Neural cell (in vitro differentiated cells): Measurements from ENCODE around the gene SLC15A4. TPM values are rescaled to one million over a fixed set of nuclear protein-coding genes. Genes with fewer than 3 reads are reported as not detected.

Experiments used
- H2AFZ ChIP-seq: fragments of 200-600, 300-800 bp; sonication (generic), shearing (Covaris generic); 2 replicates; pipeline ENCODE4 v1.6.0; 2014; ENCODE audit warnings: low read depth, mild to moderate bottlenecking, antibody characterized with exemption, low read length, moderate library complexity
- H3F3A ChIP-seq: fragments of 200-600 bp; shearing (Covaris generic); 2 replicates; pipeline ENCODE4 v1.6.1; 2016; ENCODE audit warnings: mild to moderate bottlenecking, moderate library complexity, mixed read lengths, antibody characterized with exemption, low read length; ENCODE audit not compliant: insufficient read depth, poor library complexity, severe bottlenecking
- H3K27ac ChIP-seq: fragments of 200-600, 300-800 bp; sonication (generic), shearing (Covaris generic); 2 replicates; pipeline ENCODE4 v1.5.1; 2014; ENCODE audit warnings: mild to moderate bottlenecking, low read length, moderate library complexity
- H3K27me3 ChIP-seq: fragments of 300-800, 200-600 bp; sonication (generic), shearing (Covaris generic); 2 replicates; pipeline ENCODE4 v1.6.0; 2014; ENCODE audit warnings: mild to moderate bottlenecking, low read depth, low read length, moderate library complexity; ENCODE audit not compliant: insufficient read depth
- H3K36me3 ChIP-seq: fragments of 300-800, 200-600 bp; sonication (generic), shearing (Covaris generic); 2 replicates; pipeline ENCODE4 v1.5.1; 2014; ENCODE audit warnings: mild to moderate bottlenecking, antibody characterized with exemption, low read length, moderate library complexity; ENCODE audit not compliant: insufficient read depth
- H3K4me2 ChIP-seq: fragments of 300-800, 200-600 bp; sonication (generic), shearing (Covaris generic); 2 replicates; pipeline ENCODE4 v1.6.0; 2014; ENCODE audit warnings: mild to moderate bottlenecking, low read length
- H3K4me3 ChIP-seq: fragments of 300-800, 200-600 bp; sonication (generic), shearing (Covaris generic); 2 replicates; pipeline ENCODE4 v1.5.1; 2014; ENCODE audit warnings: mild to moderate bottlenecking, low read length, moderate library complexity
- H3K79me2 ChIP-seq: fragments of 200-600 bp; shearing (Covaris generic); replicated peaks from 2 replicates; pipeline ENCODE4 v1.6.0; 2014; ENCODE audit warnings: mild to moderate bottlenecking, low read length, moderate library complexity; ENCODE audit not compliant: insufficient read depth
- H3K9ac ChIP-seq: fragments of 300-800, 200-600 bp; sonication (generic), shearing (Covaris generic); 2 replicates; pipeline ENCODE4 v1.6.1; 2016; ENCODE audit warnings: mild to moderate bottlenecking, low read length, mixed read lengths
- H3K9me2 ChIP-seq: fragments of 200-600 bp; shearing (Covaris generic); 2 replicates; pipeline ENCODE4 v1.6.1; 2016; ENCODE audit warnings: mild to moderate bottlenecking, low read length, mixed read lengths; ENCODE audit not compliant: insufficient read depth
- H3K9me3 ChIP-seq: fragments of 200-600, 300-800 bp; sonication (generic), shearing (Covaris generic); 2 replicates; pipeline ENCODE4 v1.6.1; 2016; ENCODE audit warnings: mild to moderate bottlenecking, mixed run types, low read length, moderate library complexity, mixed read lengths
- H4K20me1 ChIP-seq: fragments of 200-600 bp; shearing (Covaris generic); 2 replicates; pipeline ENCODE4 v1.6.1; 2016; ENCODE audit warnings: mild to moderate bottlenecking, mixed run types; ENCODE audit not compliant: insufficient read depth
- EP300 ChIP-seq: fragments of 450-650 bp; conservative IDR thresholded peaks from 2 replicates; pipeline ENCODE4 v1.6.1; 2014; ENCODE audit warnings: antibody characterized with exemption, mild to moderate bottlenecking, moderate library complexity; ENCODE audit not compliant: poor library complexity, severe bottlenecking
- EZH2 ChIP-seq: fragments of 200-600, 300-800 bp; shearing (Covaris generic), sonication (generic); IDR thresholded peaks from 2 replicates; pipeline ENCODE4 v1.6.1; 2014; ENCODE audit warnings: antibody characterized with exemption, low read length, borderline replicate concordance, mild to moderate bottlenecking; ENCODE audit not compliant: insufficient read depth, poor library complexity, severe bottlenecking
- MXI1 ChIP-seq: fragments of 450-650 bp; conservative IDR thresholded peaks from 2 replicates; pipeline ENCODE4 v1.6.1; 2014; ENCODE audit warnings: antibody characterized with exemption, mild to moderate bottlenecking; ENCODE audit not compliant: poor library complexity, severe bottlenecking
- POLR2AphosphoS5 ChIP-seq: IDR thresholded peaks from 2 replicates; pipeline ENCODE4 v1.6.1; 2012
- RAD21 ChIP-seq: fragments of 450-650 bp; conservative IDR thresholded peaks from 2 replicates; pipeline ENCODE4 v1.6.1; 2014; ENCODE audit warnings: antibody characterized with exemption, mild to moderate bottlenecking, moderate library complexity
- SMC3 ChIP-seq: fragments of 450-650 bp; conservative IDR thresholded peaks from 2 replicates; pipeline ENCODE4 v1.6.1; 2014; ENCODE audit warnings: antibody characterized with exemption, mild to moderate bottlenecking, moderate library complexity; ENCODE audit not compliant: poor library complexity
- TAF1 ChIP-seq: IDR thresholded peaks from 2 replicates; pipeline ENCODE4 v1.6.1; 2012; ENCODE audit warnings: low read depth
- polyA plus RNA-seq: library from polyadenylated mRNA; depleted of rRNA; stranded (reverse); fragments of >200 nt; gene quantifications from 2 replicates; pipeline ENCODE4 v1.2.3, GENCODE V29; 2014
- TF ChIP-seq, protein P1 (sequence below): fragments of 450-650 bp; IDR thresholded peaks from 2 replicates; pipeline ENCODE4 v1.5.1; 2014; ENCODE audit warnings: antibody characterized with exemption, mild to moderate bottlenecking, moderate library complexity; ENCODE audit not compliant: poor library complexity, severe bottlenecking

Gene SLC15A4
- polyA plus RNA-seq, 1 donor from 2014 or later, result 34.7 TPM

DNA sequence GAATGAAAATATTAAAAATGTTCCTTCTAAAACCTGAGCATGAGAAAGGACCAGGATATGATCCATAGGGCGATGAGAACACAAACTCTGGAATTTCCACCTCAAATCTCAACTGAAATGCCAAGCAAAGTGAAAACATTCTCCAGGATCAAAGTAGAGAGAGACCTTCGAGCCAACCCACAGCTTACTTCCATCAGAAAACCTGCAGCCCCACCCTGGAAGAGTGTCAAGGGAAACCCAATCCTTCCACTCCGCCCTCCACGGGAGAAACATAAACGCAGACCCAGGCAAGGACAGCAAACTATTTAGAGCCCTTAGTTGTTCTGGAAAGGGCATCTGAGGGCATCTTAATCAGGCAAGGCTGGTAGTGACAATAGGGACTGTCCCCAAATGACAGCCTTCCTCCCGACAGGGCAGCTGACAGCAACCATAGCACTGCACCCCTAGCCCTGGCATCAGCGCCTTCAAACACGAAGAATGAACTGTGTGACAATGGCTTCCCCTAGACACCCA is 21.8 kb downstream of the SLC15A4 start:
- no peak overlapping the region for H3K9ac ChIP-seq
- H3K79me2 ChIP-seq, result peaks cover 4% of the 10 kb centered on the region
- H3K36me3 ChIP-seq, result peaks cover 12% of the 10 kb centered on the region
- H3K27ac ChIP-seq, result no peak overlapping the region
- H4K20me1 ChIP-seq, result no peaks in the 10 kb centered on the region
- no peaks in the 10 kb centered on the region for H3F3A ChIP-seq
- no peak overlapping the region for H3K4me2 ChIP-seq
- no peaks in the 10 kb centered on the region for H3K27me3 ChIP-seq
- H3K9me3 ChIP-seq, result no peaks in the 10 kb centered on the region
- H3K9me2 ChIP-seq, result no peaks in the 10 kb centered on the region
- no peak for TF ChIP-seq EZH2
- H2AFZ ChIP-seq, result no peak overlapping the region
- H3K4me3 ChIP-seq, result no peak overlapping the region

DNA sequence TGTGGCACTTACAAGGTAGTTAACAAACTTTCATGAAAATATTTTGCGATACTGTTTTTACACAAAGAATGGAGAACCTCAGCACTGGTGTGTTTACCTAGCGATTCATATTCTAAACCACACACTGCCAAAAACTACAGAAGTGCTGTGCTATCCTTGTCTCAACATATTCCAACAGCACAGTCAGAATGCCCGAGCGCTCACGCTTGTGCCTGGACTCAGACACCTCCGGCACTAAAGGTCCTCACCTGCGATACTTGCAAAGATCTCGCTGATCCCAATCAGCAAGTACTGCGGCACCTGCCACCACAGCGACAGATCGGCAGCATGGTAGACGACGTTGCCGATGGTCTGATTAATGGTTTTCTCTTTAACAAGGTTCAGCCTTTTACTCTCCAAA is 23.2 kb downstream of the SLC15A4 start:
- peaks cover 16% of the 10 kb centered on the region for H3K36me3 ChIP-seq
- H3K9me3 ChIP-seq, result no peaks in the 10 kb centered on the region
- no peaks in the 10 kb centered on the region for H4K20me1 ChIP-seq

DNA sequence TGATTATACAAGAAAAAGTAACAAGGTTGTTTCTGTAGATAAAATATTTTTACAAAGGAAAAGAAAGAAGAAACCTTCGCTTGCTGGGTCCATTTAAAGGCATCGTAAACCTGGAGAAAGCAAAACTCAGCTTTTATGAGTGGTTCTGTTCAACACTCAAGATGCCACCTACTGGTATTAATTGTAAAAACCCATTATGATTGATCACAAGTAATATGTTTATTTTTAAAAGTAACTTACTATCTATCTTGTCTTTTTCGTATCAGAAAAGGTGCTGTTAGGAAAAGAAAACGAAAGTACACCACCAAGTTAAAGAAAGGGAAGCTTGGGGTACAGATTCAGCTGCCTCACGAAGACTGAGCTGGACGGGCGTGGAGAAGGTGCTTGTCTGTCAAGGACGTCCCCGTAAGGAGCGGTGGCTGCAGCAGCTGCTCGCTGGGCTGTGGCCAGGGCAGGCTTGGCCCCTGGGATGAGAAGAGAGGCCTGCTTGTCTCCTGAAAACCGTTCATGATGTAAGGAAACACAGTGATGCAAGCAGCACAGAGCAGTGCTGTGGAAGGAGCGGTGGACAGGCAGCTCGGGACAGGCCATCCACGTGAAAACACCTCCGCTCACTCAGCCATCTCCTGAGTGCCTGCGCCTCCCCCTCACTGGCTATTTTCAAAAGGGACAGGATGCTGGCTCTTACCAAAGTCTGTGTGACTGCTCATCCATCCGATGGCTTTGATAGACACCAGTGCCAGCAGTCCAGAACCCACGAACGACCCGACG is 25.0 kb downstream of the SLC15A4 start:
- TF ChIP-seq RAD21 (peak; percentile 61), TAF1 (no peak), EP300 (no peak), SMC3 (peak; percentile 68)
- TF ChIP-seq, protein P1, sequence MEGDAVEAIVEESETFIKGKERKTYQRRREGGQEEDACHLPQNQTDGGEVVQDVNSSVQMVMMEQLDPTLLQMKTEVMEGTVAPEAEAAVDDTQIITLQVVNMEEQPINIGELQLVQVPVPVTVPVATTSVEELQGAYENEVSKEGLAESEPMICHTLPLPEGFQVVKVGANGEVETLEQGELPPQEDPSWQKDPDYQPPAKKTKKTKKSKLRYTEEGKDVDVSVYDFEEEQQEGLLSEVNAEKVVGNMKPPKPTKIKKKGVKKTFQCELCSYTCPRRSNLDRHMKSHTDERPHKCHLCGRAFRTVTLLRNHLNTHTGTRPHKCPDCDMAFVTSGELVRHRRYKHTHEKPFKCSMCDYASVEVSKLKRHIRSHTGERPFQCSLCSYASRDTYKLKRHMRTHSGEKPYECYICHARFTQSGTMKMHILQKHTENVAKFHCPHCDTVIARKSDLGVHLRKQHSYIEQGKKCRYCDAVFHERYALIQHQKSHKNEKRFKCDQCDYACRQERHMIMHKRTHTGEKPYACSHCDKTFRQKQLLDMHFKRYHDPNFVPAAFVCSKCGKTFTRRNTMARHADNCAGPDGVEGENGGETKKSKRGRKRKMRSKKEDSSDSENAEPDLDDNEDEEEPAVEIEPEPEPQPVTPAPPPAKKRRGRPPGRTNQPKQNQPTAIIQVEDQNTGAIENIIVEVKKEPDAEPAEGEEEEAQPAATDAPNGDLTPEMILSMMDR, result peak; percentile 55

More for the DNA sequence above, 23.2 kb downstream of the SLC15A4 start:
- Histone ChIP-seq H3K27ac (no peak overlapping the region), H3K9ac (no peak overlapping the region), H3K79me2 (peaks cover 4% of the 10 kb centered on the region), H3F3A (no peaks in the 10 kb centered on the region), H3K27me3 (no peaks in the 10 kb centered on the region), H3K4me2 (no peak overlapping the region), H2AFZ (no peak overlapping the region), H3K9me2 (no peaks in the 10 kb centered on the region), H3K4me3 (no peak overlapping the region)
- TF ChIP-seq POLR2AphosphoS5 (no peak), EP300 (no peak), TAF1 (no peak), EZH2 (no peak), SMC3 (no peak), MXI1 (no peak)
- TF ChIP-seq, protein P1, result no peak

More for the DNA sequence above, 25.0 kb downstream of the SLC15A4 start:
- no peak overlapping the region for H3K4me2 ChIP-seq
- H3F3A ChIP-seq, result no peaks in the 10 kb centered on the region
- no peaks in the 10 kb centered on the region for H4K20me1 ChIP-seq
- H3K9ac ChIP-seq, result no peak overlapping the region
- no peaks in the 10 kb centered on the region for H3K79me2 ChIP-seq
- H3K36me3 ChIP-seq, result peaks cover 13% of the 10 kb centered on the region
- no peak overlapping the region for H2AFZ ChIP-seq
- no peaks in the 10 kb centered on the region for H3K27me3 ChIP-seq
- H3K9me2 ChIP-seq, result no peaks in the 10 kb centered on the region
- no peaks in the 10 kb centered on the region for H3K9me3 ChIP-seq
- H3K27ac ChIP-seq, result no peak overlapping the region
- no peak overlapping the region for H3K4me3 ChIP-seq
